HepG2 (cell line): ENCODE data around the gene RRP9. TPM values are rescaled to one million over a fixed set of nuclear protein-coding genes. Genes with fewer than 3 reads are reported as not detected.

Experiments
- FOXA1 ChIP-seq, 2 experiments: fragments of 450-650 bp in 1 of 2; sonication (generic) in 1 of 2; formaldehyde crosslinking in 1 of 2; IDR thresholded peaks; 2 replicates each; pipeline versions ENCODE4 v1.4.0 to v1.6.1; 2016 to 2020; ENCODE audit warnings: missing genetic modification reagents in 1 of 2
- GLMP ChIP-seq: sonication (generic); formaldehyde crosslinking; IDR thresholded peaks from 2 replicates; pipeline ENCODE4 v1.9.0; 2021; ENCODE audit warnings: missing genetic modification reagents, mild to moderate bottlenecking, borderline replicate concordance
- GPN1 ChIP-seq: sonication (generic); formaldehyde crosslinking; IDR thresholded peaks from 2 replicates; pipeline ENCODE4 v1.5.1; 2020; ENCODE audit warnings: missing genetic modification reagents, borderline replicate concordance
- ISL2 ChIP-seq: sonication (generic); formaldehyde crosslinking; IDR thresholded peaks from 2 replicates; pipeline ENCODE4 v1.5.0; 2020; ENCODE audit warnings: missing genetic modification reagents
- SSRP1 ChIP-seq: IDR thresholded peaks from 2 replicates; pipeline ENCODE4 v1.6.1; 2016; ENCODE audit warnings: control low read depth
- ZBTB20 ChIP-seq: sonication (generic); formaldehyde crosslinking; IDR thresholded peaks from 2 replicates; pipeline ENCODE4 v1.8.1; 2023; ENCODE audit warnings: missing genetic modification reagents, low read depth, mild to moderate bottlenecking, borderline replicate concordance
- ZBTB34 ChIP-seq: sonication (generic); formaldehyde crosslinking; IDR thresholded peaks from 2 replicates; pipeline ENCODE4 v1.8.0; 2022; ENCODE audit warnings: mild to moderate bottlenecking, missing genetic modification reagents
- ZFP91 ChIP-seq: sonication (generic); formaldehyde crosslinking; IDR thresholded peaks from 2 replicates; pipeline ENCODE4 v1.9.0; 2022; ENCODE audit warnings: missing genetic modification reagents, mild to moderate bottlenecking, borderline replicate concordance
- ZHX2 ChIP-seq, 2 experiments: sonication (generic) in 1 of 2; formaldehyde crosslinking in 1 of 2; IDR thresholded peaks; 2 replicates each; pipeline versions ENCODE4 v1.6.1 to v1.9.0; 2014 to 2022; ENCODE audit warnings: antibody characterized with exemption in 1 of 2, borderline replicate concordance in 1 of 2, inconsistent platforms in 1 of 2, low read depth in 1 of 2, missing genetic modification reagents in 1 of 2
- ZKSCAN1 ChIP-seq: fragments of 150-350 bp; IDR thresholded peaks from 2 replicates; pipeline ENCODE4 v1.6.1; 2014; ENCODE audit warnings: low read length
- ZNF260 ChIP-seq: sonication (generic); formaldehyde crosslinking; IDR thresholded peaks from 2 replicates; pipeline ENCODE4 v1.4.0; 2020; ENCODE audit warnings: missing genetic modification reagents, low read depth, mild to moderate bottlenecking, borderline replicate concordance
- ZNF280B ChIP-seq: sonication (generic); formaldehyde crosslinking; IDR thresholded peaks from 2 replicates; pipeline ENCODE4 v1.5.0; 2020; ENCODE audit warnings: missing genetic modification reagents, mild to moderate bottlenecking, borderline replicate concordance
- ZNF446 ChIP-seq: sonication (generic); formaldehyde crosslinking; IDR thresholded peaks from 2 replicates; pipeline ENCODE4 v1.5.0; 2020; ENCODE audit warnings: mild to moderate bottlenecking, missing genetic modification reagents
- ZNF782 ChIP-seq: sonication (generic); formaldehyde crosslinking; IDR thresholded peaks from 2 replicates; pipeline ENCODE4 v1.4.0; 2020; ENCODE audit warnings: missing genetic modification reagents, mild to moderate bottlenecking, borderline replicate concordance
- polyA plus RNA-seq, 8 experiments: library from polyadenylated mRNA; depleted of rRNA in 3 of 8; stranded (reverse) in 7 of 8; unstranded in 1 of 8; fragments of >200 nt; fragmentation: Illumina TruSeq in 4 of 8; extraction: Trizol in 4 of 8; gene quantifications; 2 replicates each; pipeline versions ENCODE4 v1.2.1 to v1.2.3, GENCODE V29; 2011 to 2016; ENCODE audit warnings: low read depth in 4 of 8, missing spikeins in 1 of 8, mixed read lengths in 1 of 8; ENCODE audit not compliant: insufficient read depth in 1 of 8
- total RNA-seq, 5 experiments: library from RNA; depleted of rRNA; stranded (reverse); fragments of >200 nt; fragmentation: Illumina TruSeq; extraction: Trizol; gene quantifications; 2 replicates each; pipeline ENCODE4 v1.2.3, GENCODE V29; 2016; ENCODE audit warnings: low read depth in 1 of 5

RRP9 gene
- total and polyA plus RNA-seq, 2 of the 13 experiments (the other 11 are each of a cell fraction or from before 2014, with no cell fraction given) = 14.8 to 44.0 TPM

- no peak for TF ChIP-seq ZHX2 (IDR thresholded peaks at IDR 0.05; ENCODE audit: low read depth)
- no peak for TF ChIP-seq ZHX2 (CRISPR knock-in tag; IDR thresholded peaks at IDR 0.05; ENCODE audit: borderline replicate concordance)
- TF ChIP-seq ZNF446 (CRISPR knock-in tag) = 0 out of 2 replicates have a peak, but pooled peaks have one; percentile 8
- peak; percentile 51; the same call in 1 of the 2 replicates for TF ChIP-seq ZNF782 (CRISPR knock-in tag)
- TF ChIP-seq FOXA1 (IDR thresholded peaks at IDR 0.05) = no peak
- no peak for TF ChIP-seq FOXA1 (CRISPR knock-in tag; IDR thresholded peaks at IDR 0.05)
- TF ChIP-seq ISL2 (CRISPR knock-in tag) = no peak
- TF ChIP-seq ZFP91 (CRISPR knock-in tag) = peak; percentile 11; the same call in 1 of the 2 replicates
- TF ChIP-seq ZKSCAN1 = no peak
- TF ChIP-seq ZNF280B (CRISPR knock-in tag) = peak; percentile 78
- TF ChIP-seq ZNF260 = no peak
- no peak for TF ChIP-seq SSRP1 (CRISPR knock-in tag)
- TF ChIP-seq GPN1 (CRISPR knock-in tag) = 0 out of 2 replicates have a peak, but pooled peaks have one; percentile 19
- TF ChIP-seq ZBTB34 (CRISPR knock-in tag) = no peak
- TF ChIP-seq GLMP (CRISPR knock-in tag) = no peak
- TF ChIP-seq ZBTB20 (CRISPR knock-in tag) = no peak
Measured at GRCh38 chr3:51974277-51974962, 32.7 kb upstream of the RRP9 start (continued).
